Activated CD8-positive, alpha-beta memory T cell treated with anti-CD3 and anti-CD28 coated beads, Interleukin-2, amount 50 U/mL, for 4 hours (primary cell): ENCODE measurements around the gene MARK4.
"Not testable (repeated sequence)": the region's sequence is repeated elsewhere in the genome, so short reads cannot be mapped to it uniquely, and the experiment has no call there.

Source experiments
- DNase-seq: peaks from one replicate; pipeline ENCODE4 v3.0.0-alpha.2; 2020

MARK4 gene

DNA sequence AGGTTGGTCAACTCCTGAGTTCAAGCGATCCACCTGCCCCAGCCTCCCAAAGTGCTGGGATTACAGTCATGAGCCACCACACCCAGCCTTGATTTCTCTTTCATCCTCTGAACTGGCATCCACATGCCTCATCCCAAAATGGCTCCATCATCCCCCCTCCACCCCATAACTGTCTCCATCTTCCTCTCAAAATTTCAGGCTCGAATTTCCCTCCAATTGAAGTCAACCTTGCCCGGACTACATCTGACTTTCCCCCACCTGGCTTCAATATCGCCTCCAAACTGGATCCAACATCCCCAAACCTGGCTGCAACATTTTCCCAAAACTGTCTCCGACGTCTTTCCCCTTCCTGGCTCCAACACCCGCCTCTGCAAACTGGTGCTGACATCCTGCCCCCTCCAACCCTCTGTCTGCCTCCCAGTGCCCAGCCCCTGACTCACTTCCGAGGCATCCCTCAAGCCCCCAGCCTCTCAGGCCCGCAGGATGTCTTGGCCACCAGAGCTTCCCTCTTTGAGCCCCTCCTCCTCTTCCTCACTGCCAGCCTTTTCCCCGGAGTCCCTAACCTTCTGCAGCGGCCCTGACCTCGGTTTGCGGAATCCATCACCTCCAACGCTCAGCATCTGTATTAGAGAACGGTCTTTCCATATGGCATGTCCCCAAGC, 6.8 kb upstream of the MARK4 start:
- DNase-seq: no peak

DNA sequence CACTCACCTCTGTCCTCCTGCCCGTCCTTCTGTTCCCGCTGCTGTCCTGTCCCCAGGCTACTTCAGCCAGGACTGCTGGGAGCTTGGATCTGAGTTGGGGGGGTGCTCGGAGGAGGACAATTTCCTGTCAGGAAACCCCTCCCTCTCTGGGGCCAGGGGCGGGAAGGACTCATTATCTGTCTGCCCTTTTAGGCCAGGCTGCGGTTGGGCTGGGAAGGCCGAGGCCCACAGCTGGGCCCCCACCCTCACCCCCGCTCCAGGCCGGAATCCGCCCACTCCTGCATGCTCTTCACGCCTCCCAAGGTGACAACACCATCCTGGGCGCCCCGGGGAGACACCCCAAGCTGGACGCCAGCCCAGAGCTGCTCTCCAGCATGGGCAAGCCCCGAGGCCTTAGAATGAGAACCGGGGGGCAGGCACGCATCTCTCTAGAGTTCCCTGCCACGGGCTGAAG, 5.7 kb upstream of the MARK4 start, which contains the start of gene EXOC3L2:
EXOC3L2 (minus strand) TSS at position 74 of the 454 bp plus-strand sequence. CDS start 6,362 bp downstream, outside the sequence.
- DNase-seq: no peak

DNA sequence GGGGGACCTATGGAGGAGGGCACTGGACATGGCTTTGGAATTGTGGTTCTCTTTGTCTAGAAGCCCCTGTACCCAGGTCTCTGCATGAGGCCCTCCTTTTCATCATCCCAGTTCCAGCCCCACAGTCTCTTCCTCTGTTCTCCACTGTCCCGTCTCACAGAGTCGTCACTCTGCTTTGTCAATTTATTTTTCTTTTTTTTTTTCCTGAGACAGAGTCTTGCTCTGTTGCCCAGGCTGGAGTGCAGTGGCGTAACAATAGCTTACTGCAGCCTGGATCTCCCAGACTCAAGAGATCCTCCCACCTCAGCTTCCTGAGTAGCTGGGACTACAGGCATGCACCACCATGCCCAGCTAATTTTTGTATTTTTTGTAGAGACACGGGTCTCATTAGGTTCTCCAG, 5.2 kb upstream of the MARK4 start:
- no peak for DNase-seq

DNA sequence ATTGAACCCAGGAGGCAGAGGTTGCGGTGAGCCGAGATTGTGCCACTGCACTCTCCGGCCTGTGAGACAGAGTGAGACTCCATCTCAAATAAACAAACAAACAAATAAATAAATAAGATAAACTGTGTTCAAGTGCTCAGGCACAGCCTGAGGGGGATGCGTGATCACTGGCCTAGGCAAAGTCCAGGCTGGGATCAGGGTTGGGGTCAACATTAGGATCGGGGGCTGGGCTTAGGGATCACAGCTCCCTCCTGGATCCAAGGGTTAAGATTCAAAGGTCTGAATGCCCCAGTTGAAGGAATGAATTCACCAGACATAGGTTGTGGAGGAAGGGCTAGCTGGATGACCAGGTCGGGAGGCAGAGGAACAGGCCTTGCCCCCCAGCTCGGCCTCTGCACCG, 3.9 kb upstream of the MARK4 start:
- no peak for DNase-seq

DNA sequence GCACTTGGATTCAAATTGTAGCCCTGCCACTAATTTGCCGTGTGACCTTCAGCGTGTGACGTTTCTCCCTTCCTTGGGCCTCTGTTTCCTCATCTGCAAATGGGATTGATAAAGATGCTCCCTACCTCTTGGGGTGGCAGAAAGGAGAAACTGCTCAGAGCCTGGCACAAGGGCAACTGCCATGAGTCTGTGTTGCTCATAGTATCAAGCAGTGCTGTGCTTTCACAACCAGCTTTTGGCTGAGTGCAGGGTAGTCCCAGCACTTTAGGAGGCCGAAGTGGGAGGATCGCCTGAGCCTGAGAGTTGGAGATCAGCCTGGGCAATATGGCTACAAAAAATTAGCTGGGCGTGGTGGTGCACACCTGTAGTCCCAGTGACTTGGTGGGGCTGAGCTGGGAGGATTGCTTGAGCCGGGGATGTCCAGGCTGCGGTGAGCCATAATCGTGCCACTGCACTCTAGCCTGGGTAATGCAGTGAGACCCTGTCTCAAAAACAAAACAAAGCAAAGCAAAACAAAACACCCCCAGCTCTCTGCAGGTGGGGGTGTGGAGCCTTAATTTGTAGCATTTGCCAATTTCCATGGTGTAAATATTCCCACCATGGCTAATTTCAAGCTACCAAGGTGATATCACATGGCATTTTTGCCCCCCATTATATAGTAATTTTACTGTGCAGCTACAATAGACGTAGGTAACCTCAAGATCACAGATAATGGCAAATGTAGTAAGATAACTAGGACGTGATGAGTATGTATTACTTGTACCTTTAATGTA, 1.6 kb upstream of the MARK4 start:
- no peak for DNase-seq

DNA sequence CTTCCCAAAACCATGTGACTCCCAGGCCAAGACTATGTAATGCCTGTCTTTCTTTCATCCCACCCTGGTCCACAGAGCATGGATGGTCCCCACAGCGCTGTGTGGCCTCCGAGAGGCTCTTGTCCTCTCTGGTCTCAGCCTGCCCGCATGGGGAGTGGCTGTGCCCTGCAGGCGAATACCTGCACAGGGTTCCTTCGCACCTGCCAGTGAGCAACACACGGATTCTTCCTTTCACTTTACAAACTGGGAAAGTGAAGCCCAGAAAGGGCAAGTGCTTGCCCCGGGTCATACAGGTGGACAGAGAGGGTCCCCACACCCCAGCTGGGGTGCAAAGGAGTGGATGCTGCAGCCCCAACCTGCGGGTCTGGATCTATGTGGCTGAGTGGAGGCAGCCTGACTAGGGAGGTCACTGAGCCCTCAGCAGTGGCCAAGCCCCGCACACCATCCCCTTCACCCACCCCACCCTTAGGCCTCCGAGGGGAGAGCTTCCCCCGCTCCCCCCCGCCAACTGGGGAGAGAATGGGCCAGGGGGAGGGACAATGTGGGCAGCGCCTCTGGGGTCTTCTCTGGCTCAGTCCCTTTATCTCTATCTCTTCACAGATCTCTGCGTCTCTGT, 747 bp upstream of the MARK4 start:
- DNase-seq: no peak

DNA sequence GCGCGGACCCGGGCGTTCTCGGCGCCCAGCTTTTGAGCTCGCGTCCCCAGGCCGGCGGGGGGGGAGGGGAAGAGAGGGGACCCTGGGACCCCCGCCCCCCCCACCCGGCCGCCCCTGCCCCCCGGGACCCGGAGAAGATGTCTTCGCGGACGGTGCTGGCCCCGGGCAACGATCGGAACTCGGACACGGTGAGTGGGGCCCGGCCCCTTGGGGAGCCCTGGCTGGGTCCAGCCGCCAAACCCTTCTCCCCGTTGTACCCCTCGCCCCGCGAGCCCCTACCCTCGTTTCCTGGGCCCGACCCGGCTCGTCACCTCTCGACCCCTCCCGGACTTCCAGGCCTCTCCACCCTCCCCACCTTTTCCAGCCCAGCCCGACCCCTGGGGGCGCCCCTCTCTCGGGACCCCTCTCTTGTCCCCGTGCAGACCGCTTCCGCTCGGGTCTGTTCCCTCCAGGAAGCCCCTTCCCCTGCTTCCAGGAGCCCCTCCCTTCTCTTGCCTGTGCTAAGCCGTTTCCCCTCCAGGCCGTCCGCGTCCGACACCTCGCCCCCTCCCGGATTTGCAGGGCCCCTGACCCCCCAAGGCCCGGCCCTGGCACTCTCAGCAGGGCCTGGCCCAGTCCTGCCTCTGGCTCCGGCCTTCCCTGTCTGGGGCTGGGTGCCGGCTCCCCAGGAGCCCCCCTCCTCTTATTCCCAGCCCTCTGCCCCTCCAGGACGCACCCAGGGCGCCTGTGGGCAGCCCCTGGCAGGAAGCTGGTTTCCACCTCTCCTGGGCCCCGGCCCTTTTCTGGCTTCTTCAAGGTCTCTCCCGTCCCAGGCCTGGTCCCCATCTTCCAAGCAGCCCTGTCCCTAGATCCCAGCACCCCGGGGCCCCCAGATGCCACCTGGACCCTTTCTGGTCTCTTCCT, 632 bp downstream of the MARK4 start:
- DNase-seq: no peak

DNA sequence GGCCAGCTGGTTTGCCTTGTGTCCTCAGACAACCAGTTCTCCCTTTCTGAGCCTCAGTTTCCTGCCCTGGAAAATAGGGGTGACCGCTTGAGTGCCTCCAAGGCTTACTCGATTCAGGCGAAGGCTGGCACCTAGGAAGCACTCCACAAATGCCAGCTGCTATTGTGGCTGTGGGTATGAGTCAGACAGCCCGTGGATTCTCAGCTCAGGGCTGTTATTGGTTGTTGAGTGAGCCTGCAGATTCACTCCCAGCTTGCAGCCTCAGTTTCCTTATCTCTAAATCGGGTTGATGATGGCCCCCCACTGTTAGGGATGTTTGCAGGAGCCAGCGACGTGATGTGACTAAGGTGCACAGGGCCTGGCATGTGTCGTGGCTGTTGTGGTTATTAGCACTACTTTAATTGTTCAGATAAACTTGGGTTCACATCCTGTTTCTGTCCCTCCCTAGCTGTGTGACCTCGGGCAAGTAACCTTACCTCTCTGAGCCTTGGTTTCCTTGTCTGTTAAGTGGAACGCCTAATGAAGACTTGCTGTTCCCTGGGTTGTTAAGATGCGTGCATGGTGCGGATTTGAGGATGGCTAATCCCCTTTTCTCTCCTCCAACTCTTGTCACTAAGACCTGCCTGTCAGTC, 2.4 kb downstream of the MARK4 start:
- no peak for DNase-seq

DNA sequence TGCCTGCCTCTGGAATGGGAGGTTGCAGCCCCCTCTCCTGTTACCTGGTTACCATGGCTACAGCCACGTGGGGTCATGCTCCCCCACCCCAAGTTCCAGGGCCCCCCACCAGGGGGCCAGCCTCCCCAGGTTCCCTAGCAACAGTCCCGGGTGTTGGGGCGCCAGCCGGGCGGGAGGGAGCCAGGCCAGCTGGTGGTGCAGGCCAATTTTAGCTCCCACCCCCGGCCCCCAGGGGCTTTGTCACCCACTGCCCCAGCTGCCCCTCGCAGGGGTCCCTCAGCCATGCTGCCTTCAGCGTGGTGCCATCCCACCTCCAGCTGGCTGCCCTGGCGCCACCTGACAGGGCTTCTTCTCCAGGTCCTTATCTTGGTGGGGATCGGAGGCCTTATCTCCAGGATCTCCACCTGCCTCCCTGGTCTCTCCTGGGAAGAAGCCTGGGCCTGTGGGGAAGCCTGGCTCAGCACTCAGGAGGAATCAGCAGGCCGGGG, 3.0 kb downstream of the MARK4 start:
- DNase-seq: no peak

DNA sequence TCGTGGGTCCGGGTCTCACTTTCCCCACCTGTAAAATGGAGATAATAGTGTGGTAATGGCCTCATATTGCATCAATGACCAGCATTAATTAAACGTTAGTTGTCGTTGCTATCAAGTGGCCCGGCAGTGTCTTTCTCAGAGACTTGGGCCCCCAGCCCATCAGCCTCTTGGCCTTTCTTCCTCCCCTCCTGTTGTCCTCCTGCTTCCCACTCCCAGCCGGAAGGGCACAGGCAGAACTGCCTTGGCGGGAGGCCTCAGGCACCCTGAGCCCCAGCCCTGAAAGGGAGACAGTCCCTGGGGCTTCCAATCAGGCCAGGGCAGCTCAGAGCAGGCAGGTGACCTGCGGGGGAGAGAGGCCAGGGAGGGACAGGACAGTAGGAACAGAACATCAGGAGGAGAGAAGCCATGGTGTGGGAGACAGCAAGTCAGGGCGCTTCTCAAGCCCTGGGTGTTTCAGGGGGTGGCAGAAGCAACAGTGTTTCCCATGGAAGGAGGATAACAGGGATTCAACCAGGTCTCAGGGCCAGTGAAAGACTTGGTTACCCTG, 4.6 kb downstream of the MARK4 start:
- DNase-seq: no peak

DNA sequence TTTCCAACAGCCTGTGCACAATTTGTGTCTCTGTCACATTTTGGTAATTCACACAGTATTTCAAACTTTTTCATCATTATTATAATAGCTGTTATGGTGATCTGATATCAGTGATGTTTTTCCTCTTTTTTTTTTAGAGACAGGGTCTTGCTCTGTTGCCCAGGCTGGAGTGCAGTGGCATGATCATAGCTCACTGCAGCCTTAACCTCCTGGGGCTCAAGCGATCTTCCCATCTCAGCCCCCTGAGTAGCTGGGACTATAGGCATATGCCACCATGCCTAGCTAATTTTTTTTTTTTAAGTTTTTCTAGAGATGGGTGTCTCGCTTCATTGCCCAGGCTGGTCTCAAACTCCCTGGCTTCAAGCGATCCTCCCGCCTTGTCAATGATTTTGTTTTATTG, 5.8 kb downstream of the MARK4 start:
- no peak for DNase-seq

DNA sequence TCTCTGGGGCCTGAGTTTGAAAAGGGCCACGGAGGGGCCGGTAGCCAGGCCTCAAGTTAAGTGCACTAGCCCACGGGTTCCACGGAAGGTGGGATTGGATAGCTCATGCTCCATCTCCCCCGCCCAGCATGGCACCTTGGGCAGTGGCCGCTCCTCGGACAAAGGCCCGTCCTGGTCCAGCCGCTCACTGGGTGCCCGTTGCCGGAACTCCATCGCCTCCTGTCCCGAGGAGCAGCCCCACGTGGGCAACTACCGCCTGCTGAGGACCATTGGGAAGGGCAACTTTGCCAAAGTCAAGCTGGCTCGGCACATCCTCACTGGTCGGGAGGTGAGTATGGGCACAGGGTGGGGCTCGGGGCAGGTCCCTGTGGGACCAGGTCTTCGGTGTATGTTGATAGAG, 7.8 kb downstream of the MARK4 start:
- DNase-seq: no peak

DNA sequence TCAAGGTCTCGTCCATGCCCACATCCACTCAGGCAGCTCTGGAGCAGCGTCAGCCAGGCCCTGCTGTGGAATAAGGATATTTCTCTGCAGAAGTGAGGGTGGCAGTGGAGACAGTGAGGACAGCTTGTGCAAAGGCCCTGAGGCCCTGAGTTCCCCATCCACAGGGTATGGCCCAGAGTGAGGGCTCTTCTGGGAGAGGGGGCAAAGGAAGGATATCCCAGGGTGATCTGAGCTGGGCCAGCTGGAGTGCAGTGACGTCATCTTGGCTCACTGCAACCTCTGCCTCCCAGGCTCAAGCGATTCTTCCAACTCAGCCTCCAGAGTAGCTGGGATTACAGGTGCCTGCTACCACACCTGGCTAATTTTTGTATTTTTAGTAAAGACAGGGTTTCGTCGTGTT, 11.5 kb downstream of the MARK4 start:
- DNase-seq: no peak

DNA sequence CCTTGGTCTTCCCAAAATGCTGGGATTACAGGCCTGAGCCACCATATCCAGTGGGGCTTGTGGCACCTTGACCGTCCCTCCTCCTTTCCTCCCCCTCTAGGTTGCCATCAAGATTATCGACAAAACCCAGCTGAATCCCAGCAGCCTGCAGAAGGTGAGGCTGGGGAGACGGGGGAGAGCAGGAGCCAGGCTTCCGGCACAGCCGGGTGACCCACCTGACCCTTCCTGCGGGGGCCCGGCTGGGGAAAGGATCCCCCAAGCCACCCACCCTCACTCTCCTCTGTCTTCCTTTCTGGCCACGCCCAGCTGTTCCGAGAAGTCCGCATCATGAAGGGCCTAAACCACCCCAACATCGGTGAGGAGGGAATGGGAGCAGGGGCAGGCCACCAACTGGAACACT, 11.9 kb downstream of the MARK4 start:
- DNase-seq: no peak

DNA sequence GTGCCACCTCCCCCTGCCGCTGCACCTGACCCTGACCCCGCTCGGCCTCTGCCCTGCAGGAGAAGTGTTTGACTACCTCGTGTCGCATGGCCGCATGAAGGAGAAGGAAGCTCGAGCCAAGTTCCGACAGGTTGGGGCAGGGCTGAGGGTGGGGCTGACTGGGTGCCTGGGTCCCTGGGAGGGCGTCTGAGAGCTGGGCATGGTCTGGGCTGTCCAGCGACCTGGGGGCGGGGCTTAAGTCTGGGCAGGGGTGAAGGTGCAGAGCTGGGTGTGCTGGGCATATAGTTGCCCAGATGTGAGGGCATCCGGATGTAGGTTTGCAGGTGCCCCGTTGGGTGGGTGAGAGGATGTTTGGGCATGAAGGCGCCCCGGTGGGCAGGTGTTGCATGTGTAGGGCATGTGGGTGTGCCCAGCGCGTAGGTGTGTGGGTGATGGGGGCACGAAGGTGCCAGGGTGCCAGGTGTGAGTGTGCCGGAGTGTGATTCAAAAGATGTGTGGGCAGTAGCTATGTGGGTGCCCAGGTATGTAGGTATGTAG, 13.8 kb downstream of the MARK4 start:
- DNase-seq: no peak

DNA sequence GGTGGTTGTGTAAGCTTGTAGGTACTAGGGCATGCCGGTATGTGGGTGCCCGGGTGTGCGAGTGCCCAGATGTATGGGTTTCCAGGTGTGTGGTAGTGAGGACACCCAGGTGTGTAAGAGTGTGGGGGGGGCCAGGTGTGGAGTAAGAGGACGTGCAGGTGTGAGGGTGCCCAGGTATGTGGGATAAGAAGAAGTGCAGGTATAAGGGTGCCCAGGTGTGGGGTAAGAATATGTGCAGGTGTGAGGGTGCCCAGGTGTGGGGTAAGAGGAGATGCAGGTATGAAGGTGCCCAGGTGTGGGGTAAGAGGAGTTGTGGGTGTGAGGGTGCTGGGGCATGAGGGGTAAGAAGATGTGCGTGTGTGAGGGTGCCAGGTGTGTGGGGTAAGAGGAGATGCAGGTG, 14.3 kb downstream of the MARK4 start:
- no peak for DNase-seq

DNA sequence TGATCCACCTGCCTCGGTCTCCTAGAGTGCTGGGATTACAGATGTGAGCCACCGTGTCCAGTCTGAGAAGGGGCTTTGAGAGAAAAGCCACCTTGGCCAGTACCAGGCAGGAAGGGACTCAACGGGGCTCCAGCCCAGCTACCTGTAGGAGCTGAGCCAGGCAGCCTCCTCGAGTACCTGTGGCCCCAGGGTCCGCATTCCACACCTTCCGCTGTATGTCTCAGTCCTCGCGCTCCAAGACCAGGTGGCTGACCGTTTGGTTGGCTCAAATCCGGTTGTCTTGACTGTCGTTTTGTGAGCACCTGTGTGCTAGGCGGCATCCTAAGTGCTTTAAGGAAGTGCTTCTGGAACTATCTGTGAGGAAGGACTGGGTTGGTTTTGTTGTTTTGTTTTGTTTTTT, 16.2 kb downstream of the MARK4 start:
- DNase-seq: no peak

DNA sequence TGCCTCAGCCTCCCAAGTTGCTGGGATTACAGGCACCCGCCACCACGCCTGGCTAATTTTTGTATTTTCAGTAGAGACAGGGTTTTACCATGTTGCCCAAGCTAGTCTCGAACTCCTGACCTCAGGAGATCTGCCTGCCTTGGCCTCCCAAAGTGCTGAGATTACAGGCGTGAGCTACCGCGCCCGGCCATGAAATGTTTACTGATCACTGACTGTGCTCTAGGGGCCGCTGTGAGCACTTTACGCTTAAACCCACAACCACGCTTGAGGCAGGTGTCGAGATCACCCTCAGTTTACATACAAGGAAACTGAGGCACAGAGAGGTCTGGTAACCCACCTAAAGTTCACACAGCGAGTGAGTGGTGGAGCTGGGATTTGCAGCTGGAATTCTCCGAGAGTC, 18.9 kb downstream of the MARK4 start:
- DNase-seq: not testable (repeated sequence)

DNA sequence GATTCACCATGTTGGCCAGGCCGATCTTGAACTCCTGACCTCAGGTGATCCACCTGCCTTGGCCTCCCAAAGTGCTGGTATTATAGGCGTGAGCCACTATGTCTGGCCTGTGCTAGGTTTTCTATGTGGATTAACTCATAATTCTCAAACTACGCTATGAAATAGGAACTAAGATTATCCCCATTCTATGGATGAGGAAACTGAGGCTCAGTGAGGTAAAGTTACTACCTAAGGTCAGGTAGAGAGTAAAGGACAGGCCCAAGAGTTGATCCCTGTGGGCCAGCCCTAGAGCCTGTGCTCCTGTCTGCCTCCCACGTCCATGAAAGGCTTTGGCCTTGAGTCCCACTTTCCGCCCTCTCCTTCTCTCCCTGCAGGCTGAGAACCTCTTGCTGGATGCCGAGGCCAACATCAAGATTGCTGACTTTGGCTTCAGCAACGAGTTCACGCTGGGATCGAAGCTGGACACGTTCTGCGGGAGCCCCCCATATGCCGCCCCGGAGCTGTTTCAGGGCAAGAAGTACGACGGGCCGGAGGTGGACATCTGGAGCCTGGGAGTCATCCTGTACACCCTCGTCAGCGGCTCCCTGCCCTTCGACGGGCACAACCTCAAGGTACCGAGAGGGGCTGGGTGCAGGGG, 20.1 kb downstream of the MARK4 start:
- DNase-seq: no peak

DNA sequence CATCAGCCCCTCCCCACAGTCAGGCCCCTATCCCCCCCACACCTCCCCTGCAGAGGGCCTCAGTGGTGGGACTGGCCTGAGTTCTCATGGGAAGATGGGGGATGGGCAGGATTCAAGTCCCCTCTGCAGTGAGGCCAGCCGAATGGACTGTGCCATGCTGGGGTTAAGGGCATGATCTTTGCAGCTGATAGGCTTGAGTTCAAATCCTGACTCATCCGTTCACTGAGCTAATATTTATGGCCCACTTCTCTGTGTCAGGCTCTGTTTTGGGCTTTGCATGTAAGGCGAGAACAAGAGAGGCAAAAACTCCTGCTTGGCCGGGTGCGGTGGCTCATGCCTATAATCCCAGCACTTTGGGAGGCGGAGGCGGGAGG, 20.7 kb downstream of the MARK4 start:
- DNase-seq: no peak

DNA sequence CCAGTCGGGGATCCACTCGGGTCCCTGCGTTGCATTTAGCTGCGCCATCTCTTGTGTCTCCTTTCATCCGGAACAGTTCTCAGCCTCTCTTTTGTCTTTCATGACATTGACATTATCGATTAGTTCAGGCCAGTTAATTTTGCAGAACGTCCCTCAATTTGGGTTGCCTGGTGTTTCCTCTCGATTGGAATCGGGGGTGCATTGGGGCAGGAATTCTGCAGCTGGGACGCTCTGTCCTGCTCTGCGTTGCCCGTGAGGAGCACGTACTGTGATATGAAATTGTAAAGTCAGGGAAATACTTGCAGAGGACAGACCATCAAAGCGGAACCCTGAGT, 22.4 kb downstream of the MARK4 start:
- DNase-seq: no peak
